NCI-H510A treated with DMSO at 0.1 percent for 48 hours (cell line): ENCODE results near the gene CA10.

Experiments
- DNase-seq: peaks from one replicate; lab custom pipeline; 2025; lab: John Stamatoyannopoulos, UW

The CA10 gene

DNA sequence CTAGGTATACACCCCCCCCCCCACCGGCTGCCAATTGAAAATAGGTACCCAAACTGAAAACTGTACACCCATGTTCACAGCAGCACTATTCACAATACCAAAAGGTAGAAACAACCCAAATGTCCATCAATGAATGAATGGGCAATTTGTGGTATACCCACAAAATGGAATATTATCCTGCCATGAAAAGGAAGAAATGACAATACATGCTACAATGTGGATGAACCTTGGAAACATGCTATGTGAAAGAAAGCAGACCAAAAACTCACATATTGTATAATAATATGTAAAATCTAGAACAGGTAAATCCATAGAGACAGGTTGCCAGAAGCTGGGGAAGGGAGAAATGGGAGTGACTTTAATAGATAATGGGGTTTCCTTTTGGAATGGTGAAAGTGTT is 480.6 kb downstream of the CA10 start:
- no peak for DNase-seq

DNA sequence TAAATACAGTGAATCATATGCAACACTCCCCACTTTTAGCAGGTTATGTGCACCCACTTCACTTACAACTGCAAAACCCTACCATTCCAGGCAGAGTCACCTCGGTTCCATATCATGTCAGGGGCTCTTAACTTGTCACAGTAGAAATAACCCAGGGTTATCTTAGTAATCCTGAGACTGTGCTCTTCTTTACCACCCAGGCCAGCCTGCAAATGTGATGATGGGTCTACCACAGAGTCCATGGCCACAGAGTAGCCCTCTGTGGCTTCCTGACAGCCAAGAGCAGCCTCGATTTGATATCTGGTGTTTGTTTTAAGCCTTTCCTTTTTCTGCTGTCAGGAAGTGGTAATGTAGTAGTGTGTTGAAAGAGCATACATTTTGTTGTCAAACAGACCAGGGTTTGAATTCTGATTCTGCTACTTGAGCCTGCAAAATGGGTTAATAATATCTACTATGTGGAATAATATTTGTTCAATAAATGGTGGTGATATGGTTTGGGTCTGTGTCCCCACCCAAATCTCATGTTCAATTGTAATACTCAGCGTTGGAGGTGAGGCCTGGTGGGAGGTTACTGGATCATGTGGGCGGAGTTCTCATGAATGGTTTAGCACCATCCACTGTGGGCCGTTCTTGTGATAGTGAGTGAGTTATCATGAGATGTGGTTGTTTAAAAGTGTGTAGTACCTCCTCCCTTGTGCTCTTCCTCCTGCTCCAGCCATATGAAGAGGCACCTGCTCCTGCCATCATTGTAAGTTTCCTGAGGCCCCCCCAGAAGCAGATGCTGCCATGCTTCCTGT is 481.6 kb downstream of the CA10 start:
- no peak for DNase-seq

DNA sequence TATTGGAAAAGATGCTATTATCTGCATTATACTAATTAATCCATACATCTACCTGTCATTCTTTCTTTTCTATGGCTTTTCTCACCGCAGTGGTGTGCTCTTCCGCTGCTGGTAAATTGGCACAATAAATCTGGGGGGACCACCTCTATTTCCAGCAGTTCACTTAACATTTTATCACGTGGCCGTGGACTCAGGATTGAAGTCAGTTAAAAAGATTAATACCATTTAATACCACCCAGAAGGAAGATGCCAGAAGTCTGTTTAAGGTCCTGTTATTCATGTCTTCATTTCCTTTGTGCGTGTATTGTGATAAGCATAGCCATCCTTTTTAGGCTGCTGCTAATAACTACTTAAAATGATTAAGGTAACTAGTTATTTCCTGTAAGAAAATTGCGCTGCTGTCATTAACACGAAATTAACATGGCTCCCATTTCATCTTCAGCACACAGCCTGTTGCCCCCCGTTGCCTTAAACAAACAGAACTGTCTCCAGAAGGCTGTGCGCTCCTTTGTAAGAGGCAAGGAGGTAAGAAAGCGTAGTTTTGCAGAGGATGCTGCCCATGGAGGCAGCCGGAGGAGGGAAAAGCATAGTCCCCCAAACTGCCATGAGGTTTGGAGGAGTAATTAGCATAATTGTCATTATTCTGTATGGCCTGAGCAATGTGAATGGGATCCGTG is 483.8 kb downstream of the CA10 start:
- DNase-seq, result no peak

GRCh38 chr17:51673070-51673469 is 485.4 kb downstream of the CA10 start:
- DNase-seq, result no peak

DNA sequence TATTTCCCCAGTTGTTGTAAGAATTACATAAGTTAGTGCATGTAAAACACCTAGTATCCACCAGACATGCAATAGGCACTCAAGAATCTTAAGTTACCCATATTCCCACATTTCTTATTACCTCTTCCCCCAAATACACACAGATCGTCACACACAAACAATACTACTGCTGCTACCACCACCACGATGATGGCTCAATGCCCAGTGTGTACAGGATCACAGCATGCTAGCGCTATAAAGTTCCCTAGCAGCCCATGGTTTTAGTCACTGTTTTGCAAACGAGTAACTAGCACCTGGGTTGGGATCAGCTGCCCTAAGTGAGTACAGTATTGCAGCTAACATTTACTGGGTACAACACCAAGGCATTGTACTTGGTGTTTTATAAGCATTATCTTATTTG is 486.4 kb downstream of the CA10 start:
- no peak for DNase-seq

- no peak for DNase-seq
These were observed 487.6 kb downstream of the CA10 start for GRCh38 chr17:51670899-51671298.

DNA sequence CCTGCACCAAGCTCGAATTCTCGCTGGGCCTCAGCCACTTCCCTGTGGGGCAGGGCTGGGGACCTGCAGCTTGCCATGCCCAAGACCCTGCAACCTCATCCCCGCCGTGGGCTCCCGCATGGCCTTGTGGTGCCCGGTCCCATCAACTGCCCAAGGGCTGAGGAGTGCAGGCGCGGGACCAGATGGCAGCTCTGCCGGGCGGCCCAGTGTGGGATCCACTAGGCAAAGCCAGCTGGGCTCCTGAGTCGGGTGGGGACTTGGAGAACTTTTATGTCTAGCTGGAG is 489.6 kb downstream of the CA10 start:
- DNase-seq, result no peak

DNA sequence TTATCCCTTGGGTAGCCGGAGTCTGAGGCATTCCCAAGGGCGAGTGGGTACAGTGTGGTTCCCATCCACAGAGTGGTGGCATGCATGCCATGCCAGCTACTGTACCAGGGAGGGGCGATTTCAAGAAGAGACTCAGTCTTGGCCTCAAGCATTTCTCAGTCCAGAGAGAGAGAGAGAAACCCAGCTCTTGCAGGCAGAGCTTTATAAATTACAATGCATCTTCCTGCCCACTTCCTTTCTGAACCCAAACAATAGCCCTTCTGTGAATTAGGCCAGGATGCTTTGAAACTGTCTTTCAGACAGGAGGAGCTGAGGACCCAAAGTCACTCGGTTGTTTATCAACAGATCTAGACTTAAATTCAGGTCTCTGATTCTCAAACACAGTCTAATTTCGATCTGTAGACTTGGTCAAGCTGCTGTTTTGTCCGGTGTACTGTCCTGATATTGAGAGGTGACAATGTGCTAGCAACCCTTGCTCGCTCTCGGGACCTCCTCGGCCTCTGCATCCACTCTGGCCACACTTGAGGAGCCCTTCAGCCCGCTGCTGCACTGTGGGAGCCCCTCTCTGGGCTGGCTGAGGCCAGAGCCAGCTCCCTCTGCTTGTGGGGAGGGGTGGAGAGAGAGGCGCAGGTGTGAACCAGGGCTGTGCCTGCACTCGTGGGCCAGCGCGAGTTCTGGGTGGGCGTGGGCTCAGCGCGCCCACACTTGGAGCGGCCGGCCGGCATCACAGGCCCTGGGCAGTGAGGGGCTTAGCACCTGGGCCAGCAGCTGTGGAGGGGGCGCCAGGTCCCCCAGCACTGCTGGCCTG is 490.2 kb downstream of the CA10 start:
- no peak for DNase-seq

- DNase-seq, result no peak
These were observed 490.8 kb downstream of the CA10 start for GRCh38 chr17:51667706-51668083.

- DNase-seq, result no peak
These were observed 491.4 kb downstream of the CA10 start for GRCh38 chr17:51666971-51667705.

DNA sequence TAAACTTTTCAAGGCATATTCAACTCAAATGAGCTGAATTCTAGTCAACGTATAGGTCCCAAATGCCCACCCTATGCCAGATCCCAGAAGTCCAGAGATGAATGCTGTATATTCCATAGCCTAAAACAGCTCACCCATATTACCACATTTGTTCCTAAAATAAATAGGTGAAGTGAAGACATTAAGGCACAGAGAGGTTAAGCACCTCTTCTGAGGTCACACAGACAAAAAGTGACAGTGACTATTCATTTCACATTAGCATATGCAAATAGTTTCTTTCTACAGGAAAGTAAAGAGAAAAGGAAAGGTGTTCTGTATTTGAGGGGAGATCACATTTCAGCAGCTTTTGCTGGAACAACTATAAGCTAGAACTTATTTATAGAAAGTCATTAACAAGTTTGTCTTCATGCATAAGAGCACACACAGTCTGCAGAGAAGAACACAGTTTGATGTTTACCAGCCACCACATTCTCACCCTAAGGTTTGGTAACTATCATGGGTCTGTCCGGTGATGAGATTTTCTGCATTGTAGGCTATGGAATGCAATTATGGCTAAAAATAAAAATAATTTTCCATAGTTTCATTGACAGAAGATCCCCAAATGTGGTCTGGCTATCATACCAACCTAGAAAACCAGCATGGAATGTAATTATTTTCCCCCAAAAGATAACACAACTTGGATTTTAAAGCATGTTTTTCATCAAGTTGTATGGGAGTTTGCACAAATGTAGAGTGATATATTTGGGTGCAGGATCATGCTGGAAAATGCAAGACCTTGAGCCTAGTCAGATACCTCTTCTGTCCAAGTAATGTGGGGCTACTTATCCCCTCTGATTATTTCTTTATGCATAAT is 496.1 kb downstream of the CA10 start:
- peak; percentile 67 for DNase-seq

- DNase-seq, result no peak
These were observed 497.1 kb downstream of the CA10 start for GRCh38 chr17:51661403-51661802.

DNA sequence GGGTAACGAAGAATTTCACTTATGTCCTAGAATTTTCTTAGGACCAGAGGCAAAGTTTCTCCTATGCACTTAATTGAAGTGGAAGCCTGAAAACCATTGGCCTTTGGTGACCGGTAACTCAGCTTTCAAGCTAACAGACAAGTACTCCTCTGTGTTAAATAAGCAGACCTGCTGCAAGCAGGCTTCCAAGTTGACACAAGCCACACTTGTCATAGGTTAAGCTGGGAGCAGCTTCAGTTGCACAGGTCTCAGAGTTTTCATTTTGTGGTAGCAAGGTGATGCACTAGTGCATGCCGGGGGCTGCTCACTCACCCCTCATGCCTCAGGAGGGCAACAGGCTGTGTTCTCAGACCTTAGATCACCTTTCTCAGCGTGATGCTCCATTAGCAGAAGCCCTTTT is 498.2 kb downstream of the CA10 start:
- no peak for DNase-seq

GRCh38 chr17:51657224-51657623 is 501.3 kb downstream of the CA10 start:
- DNase-seq, result no peak

DNA sequence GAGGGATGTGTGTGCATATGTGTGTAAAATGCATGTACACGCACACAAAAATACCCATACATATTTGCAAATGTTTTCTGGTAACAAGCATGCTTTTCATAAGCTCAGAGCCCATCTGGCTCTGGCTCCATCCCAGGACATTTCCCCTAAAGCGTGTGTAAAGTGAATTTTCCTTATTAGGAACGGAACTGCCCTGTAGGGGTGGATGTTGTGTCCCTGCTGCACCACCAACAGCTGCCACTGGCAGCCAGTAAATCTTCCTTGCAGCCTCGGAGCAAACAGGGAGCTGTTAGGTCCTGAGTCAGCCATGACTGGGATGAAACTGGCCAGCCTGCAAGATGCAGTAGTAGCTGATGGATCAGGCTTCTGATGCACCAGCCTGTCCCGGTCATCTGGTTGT is 504.6 kb downstream of the CA10 start:
- DNase-seq, result no peak

DNA sequence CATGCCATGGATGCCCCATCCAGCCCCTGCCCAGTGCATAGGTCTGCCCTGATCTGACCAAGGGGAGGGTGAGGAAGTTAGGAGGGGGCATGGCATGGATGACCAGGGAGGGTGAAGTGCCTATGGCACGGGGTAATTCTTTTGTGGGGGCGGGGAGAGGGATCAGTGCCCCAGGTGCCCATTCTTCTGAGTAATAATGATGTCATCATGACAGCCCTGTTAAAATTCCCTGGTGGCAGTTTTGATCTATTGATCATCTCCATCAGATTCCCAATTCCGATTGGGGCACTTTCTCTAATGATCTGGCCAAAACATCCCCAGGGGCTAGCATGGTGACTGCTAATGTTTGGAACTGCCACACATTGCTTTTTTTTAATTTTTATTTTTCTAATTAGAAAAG is 506.0 kb downstream of the CA10 start:
- DNase-seq, result no peak

GRCh38 chr17:51651513-51652298 is 506.8 kb downstream of the CA10 start:
- DNase-seq, result no peak

DNA sequence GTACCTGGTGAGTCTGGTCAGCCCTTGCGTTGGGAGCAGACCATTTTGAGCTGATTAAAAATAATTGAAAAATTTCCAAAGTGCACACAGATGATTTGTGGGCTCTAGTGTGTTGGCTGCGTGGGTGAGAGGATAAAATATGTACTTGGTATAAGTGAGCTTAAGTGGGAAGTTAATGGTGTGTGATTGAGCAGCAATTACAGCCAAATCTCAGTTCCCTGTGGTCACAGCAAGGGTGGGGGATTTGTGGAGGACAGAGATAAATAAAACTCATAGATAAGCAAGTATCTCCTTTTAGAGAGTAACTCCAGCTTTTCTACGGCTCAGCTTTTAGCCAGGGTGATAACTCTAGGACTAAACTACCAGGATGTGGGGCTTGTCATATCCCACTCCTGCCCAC is 507.7 kb downstream of the CA10 start:
- no peak for DNase-seq

- no peak for DNase-seq
These were observed 508.3 kb downstream of the CA10 start for GRCh38 chr17:51650202-51650601.

DNA sequence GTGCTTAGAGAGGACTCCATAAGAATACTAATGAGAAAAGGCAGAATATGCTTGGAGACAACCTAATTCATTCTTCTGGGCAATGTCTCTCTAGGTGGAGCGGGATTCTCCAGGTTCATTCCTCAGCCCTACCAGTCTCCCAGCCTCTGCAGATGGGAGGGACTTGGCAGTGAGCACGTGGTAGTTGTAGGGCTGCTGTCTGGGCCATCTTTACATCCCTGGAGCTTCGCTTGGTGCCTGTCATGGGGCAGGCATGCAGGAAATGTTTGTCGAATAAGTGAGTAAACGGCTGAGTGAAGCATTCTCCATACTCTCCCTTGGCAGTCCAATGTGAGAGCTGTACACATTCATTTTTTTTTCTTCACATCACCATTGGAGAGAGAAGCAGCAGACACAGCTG is 510.7 kb downstream of the CA10 start:
- no peak for DNase-seq

- DNase-seq, result no peak
These were observed 511.4 kb downstream of the CA10 start for GRCh38 chr17:51647067-51647466.
